ENCODE measurements around the gene TYROBP. TPM values are rescaled to one million over a fixed set of nuclear protein-coding genes. Genes with fewer than 3 reads are reported as not detected.

TYROBP gene
- total and polyA plus RNA-seq, 2 of the 8 experiments (the other 6 are each of a cell fraction or from before 2014, with no cell fraction given) = 0.18 TPM; not detected in 1

DNA sequence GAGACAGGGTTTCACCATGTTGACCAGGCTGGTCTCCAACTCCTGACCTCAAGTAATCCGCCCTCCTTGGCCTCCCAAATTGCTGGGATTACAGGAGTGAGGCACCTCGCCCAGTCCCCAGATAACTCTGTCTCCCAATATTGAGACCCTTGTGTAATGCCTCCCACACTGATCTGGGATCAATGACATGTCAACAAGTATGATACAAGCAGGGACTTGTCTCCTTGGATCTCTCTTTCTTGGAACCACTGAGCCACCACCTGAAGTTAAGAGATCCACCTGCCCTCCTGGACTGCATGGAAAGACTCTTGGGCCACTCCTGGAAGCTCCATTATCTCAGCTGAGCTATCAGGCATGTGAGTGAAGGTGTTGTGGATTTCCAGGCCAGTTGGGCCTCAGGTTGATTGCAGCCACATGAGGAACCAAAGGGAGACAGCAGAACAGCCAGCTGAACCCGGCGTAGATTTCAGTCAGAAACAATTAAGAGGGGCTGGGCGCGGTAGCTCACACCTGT, 22.8 kb downstream of the TYROBP start:
- H4K8ac ChIP-seq (ENCODE audit: extremely low read depth, insufficient read depth, low read length) = no peak overlapping the region
- no peak overlapping the region for H2BK5ac ChIP-seq (ENCODE audit: low read depth, low read length)
- no peak overlapping the region for H3K4ac ChIP-seq (replicated peaks; ENCODE audit: insufficient read length, low read depth, low read length)
- DNase-seq (ENCODE audit: low read depth in 1 of 2, low spot score in 2 of 2) (no peak), FAIRE-seq (no peak)
- no peak overlapping the region for H2BK12ac ChIP-seq (ENCODE audit: low read depth, low read length)
- H2AK5ac ChIP-seq (ENCODE audit: low read depth, low read length) = no peak overlapping the region
- WGBS, 2 experiments (ENCODE audit: extremely low coverage in 1 of 2, insufficient coverage in 1 of 2, insufficient read length in 1 of 2, insufficient replicate concordance in 2 of 2, low coverage in 1 of 2, low lambda C conversion rate in 2 of 2, missing lambda C conversion rate in 1 of 2) = 92% methylated on average over 6 of the region's 6 CpGs; no CpG with 5 or more reads in 1 of the 2 experiments
- no peak overlapping the region for H3K23ac ChIP-seq (ENCODE audit: insufficient read length)
- no peaks in the 10 kb centered on the region for H3K79me2 ChIP-seq (ENCODE audit: control insufficient read depth in 1 of 2, insufficient read depth in 2 of 2, low read length in 2 of 2)
- ChIA-PET POLR2A (ENCODE audit: partially characterized antibody) (interaction anchor here (0.6 to 2.8 kb wide), 8 partner anchors 9 to 243 kb away, joined by 3 to 10 read pairs (median 4); partner anchors contain the start of gene NFKBID), CTCF (ENCODE audit: partially characterized antibody) (interaction anchor here (0.7 to 5.2 kb wide), 7 partner anchors 13 to 63 kb away, joined by 3 to 23 read pairs (median 3); no protein-coding TSS in a partner anchor)
- H2BK20ac ChIP-seq (ENCODE audit: low read length) = no peak overlapping the region
- no peak overlapping the region for H2AFZ ChIP-seq (ENCODE audit: low read length)
- no peaks in the 10 kb centered on the region for H3K27me3 ChIP-seq (replicated peaks in 1 of 4; ENCODE audit: control insufficient read depth in 3 of 4, extremely low read depth in 1 of 4, insufficient read depth in 3 of 4, low read length in 3 of 4)
- no peak overlapping the region for H3K9ac ChIP-seq (replicated peaks in 1 of 4; ENCODE audit: extremely low read depth in 1 of 4, low read depth in 3 of 4, low read length in 3 of 4)
- no peak overlapping the region for H3K4me2 ChIP-seq (ENCODE audit: insufficient read depth in 1 of 2, low read depth in 2 of 2, low read length in 2 of 2)
- H3K4me1 ChIP-seq (replicated peaks in 1 of 4; ENCODE audit: control insufficient read depth in 3 of 4, insufficient read depth in 4 of 4, low read length in 3 of 4) = no peaks in the 10 kb centered on the region
- H3K14ac ChIP-seq (ENCODE audit: insufficient read length) = no peak overlapping the region
- no peak overlapping the region for H3K56ac ChIP-seq (replicated peaks; ENCODE audit: insufficient read length, low read depth, low read length)
- H4K5ac ChIP-seq (ENCODE audit: insufficient read length, low read depth, low read length) = no peak overlapping the region
- H4K20me1 ChIP-seq (replicated peaks in 1 of 2; ENCODE audit: control insufficient read depth in 1 of 2, insufficient read depth in 2 of 2, low read length in 2 of 2) = peaks cover 0 to 6% of the 10 kb centered on the region in 2 experiments
- H4K91ac ChIP-seq (replicated peaks; ENCODE audit: insufficient read length, low read length) = no peak overlapping the region
- H3K27ac ChIP-seq (ENCODE audit: low read depth, low read length) = no peak overlapping the region
- no peak overlapping the region for H3K18ac ChIP-seq (ENCODE audit: extremely low read depth, low read length)
- no peak overlapping the region for H3K4me3 ChIP-seq (ENCODE audit: extremely low read depth in 1 of 4, insufficient read depth in 2 of 4, low read depth in 3 of 4, low read length in 4 of 4)
- no peak for TF ChIP-seq BACH1 (IDR thresholded peaks at IDR 0.05; ENCODE audit: low read length)
- no peak for TF ChIP-seq EGR1 (IDR thresholded peaks at IDR 0.05; ENCODE audit: borderline replicate concordance, low read depth, low read length)
- no peak for TF ChIP-seq HDAC2 (IDR thresholded peaks at IDR 0.05; ENCODE audit: borderline replicate concordance in 1 of 2, low read depth in 2 of 2, low read length in 2 of 2)
- TF ChIP-seq YY1 (IDR thresholded peaks at IDR 0.05; ENCODE audit: low read depth, low read length) = no peak
- TF ChIP-seq GTF2F1 (IDR thresholded peaks at IDR 0.05; ENCODE audit: borderline replicate concordance, low read depth, low read length) = no peak
- TF ChIP-seq, protein P1, sequence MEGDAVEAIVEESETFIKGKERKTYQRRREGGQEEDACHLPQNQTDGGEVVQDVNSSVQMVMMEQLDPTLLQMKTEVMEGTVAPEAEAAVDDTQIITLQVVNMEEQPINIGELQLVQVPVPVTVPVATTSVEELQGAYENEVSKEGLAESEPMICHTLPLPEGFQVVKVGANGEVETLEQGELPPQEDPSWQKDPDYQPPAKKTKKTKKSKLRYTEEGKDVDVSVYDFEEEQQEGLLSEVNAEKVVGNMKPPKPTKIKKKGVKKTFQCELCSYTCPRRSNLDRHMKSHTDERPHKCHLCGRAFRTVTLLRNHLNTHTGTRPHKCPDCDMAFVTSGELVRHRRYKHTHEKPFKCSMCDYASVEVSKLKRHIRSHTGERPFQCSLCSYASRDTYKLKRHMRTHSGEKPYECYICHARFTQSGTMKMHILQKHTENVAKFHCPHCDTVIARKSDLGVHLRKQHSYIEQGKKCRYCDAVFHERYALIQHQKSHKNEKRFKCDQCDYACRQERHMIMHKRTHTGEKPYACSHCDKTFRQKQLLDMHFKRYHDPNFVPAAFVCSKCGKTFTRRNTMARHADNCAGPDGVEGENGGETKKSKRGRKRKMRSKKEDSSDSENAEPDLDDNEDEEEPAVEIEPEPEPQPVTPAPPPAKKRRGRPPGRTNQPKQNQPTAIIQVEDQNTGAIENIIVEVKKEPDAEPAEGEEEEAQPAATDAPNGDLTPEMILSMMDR (IDR thresholded peaks at IDR 0.05; ENCODE audit: control extremely low read depth in 1 of 3, insufficient read depth in 1 of 3, low read depth in 1 of 3, low read length in 3 of 3) = no peak
- no peak for TF ChIP-seq RBBP5 (IDR thresholded peaks at IDR 0.05; ENCODE audit: borderline replicate concordance, low read depth, low read length)
- TF ChIP-seq SP2 (IDR thresholded peaks at IDR 0.05; ENCODE audit: low read length) = no peak
- TF ChIP-seq CREB1 (IDR thresholded peaks at IDR 0.05) = no peak
- no peak for TF ChIP-seq ASH2L (IDR thresholded peaks at IDR 0.05; ENCODE audit: low read length)
- no peak for TF ChIP-seq SP4 (IDR thresholded peaks at IDR 0.05; ENCODE audit: low read length)
- H2BK15ac ChIP-seq (ENCODE audit: low read length) = no peak overlapping the region
- no peaks in the 10 kb centered on the region for H3K9me3 ChIP-seq (ENCODE audit: insufficient read depth in 2 of 2, low read depth in 1 of 2, low read length in 1 of 2)
- H3K36me3 ChIP-seq (ENCODE audit: control insufficient read depth in 2 of 4, insufficient read depth in 4 of 4, low read length in 3 of 4) = peaks cover 10 to 25% (median 17%) of the 10 kb centered on the region in 4 experiments
- H2BK120ac ChIP-seq (replicated peaks; ENCODE audit: low read depth, low read length) = no peak overlapping the region
- no peaks in the 10 kb centered on the region for H3K79me1 ChIP-seq (ENCODE audit: low read depth, low read length)
- H3K23me2 ChIP-seq (ENCODE audit: low read depth, low read length) = no peaks in the 10 kb centered on the region

Data from H1 (cell line).